H1 (cell line): ENCODE data around the gene PLEKHH2. TPM values are rescaled to one million over a fixed set of nuclear protein-coding genes. Genes with fewer than 3 reads are reported as not detected.

Experiments
- CTCF ChIA-PET: fragments of 300-600 bp; sonication (Branson Sonifier 250); formaldehyde crosslinking; loops from one replicate; lab custom pipeline; 2021; ENCODE audit not compliant: partially characterized antibody; lab: Charles Lee
- POLR2A ChIA-PET: fragments of 300-600 bp; sonication (Branson Sonifier 250); formaldehyde crosslinking; loops from one replicate; lab custom pipeline; 2021; ENCODE audit warnings: inconsistent platforms; ENCODE audit not compliant: partially characterized antibody; lab: Charles Lee
- DNase-seq, 2 experiments: peaks; one replicate each; pipeline versions ENCODE4 v3.0.0 to v3.0.0-alpha.2; 2010 to 2022; ENCODE audit warnings: low spot score in 2 of 2, low read depth in 1 of 2, mixed read lengths in 1 of 2
- FAIRE-seq: peaks from 2 replicates; lab custom pipeline; 2011; peaks lifted over from hg19 to GRCh38; lab: Jason Lieb, UNC
- H2AFZ ChIP-seq: 2 replicates; pipeline ENCODE4 v1.8.1; 2012; ENCODE audit warnings: low read length, inconsistent platforms
- H2AK5ac ChIP-seq: 2 replicates; pipeline ENCODE4 v1.6.1; 2013; ENCODE audit warnings: low read depth, low read length
- H2BK120ac ChIP-seq: replicated peaks from 2 replicates; pipeline ENCODE3; 2013; ENCODE audit warnings: low read depth, low read length, inconsistent platforms
- H2BK12ac ChIP-seq: 2 replicates; pipeline ENCODE4 v1.6.1; 2013; ENCODE audit warnings: low read depth, low read length
- H2BK15ac ChIP-seq: 2 replicates; pipeline ENCODE4 v1.6.1; 2013; ENCODE audit warnings: low read length
- H2BK20ac ChIP-seq: 2 replicates; pipeline ENCODE4 v1.6.1; 2013; ENCODE audit warnings: low read length
- H2BK5ac ChIP-seq: 2 replicates; pipeline ENCODE4 v1.6.1; 2013; ENCODE audit warnings: low read depth, low read length
- H3K14ac ChIP-seq: 2 replicates; pipeline ENCODE4 v1.6.1; 2013; ENCODE audit warnings: inconsistent platforms; ENCODE audit not compliant: insufficient read length
- H3K18ac ChIP-seq: 2 replicates; pipeline ENCODE4 v1.6.1; 2013; ENCODE audit warnings: low read length; ENCODE audit errors: extremely low read depth
- H3K23ac ChIP-seq: 2 replicates; pipeline ENCODE4 v1.6.1; 2013; ENCODE audit warnings: inconsistent platforms; ENCODE audit not compliant: insufficient read length
- H3K23me2 ChIP-seq: 2 replicates; pipeline ENCODE4 v1.6.1; 2013; ENCODE audit warnings: low read depth, low read length
- H3K27ac ChIP-seq: 2 replicates; pipeline ENCODE4 v1.6.1; 2011; ENCODE audit warnings: low read depth, low read length, inconsistent platforms
- H3K27me3 ChIP-seq, 4 experiments: replicated peaks in 1 of 4; 1 replicate in 1 of 4; 2 replicates in 3 of 4; pipeline versions ENCODE4 v1.6.1 to v1.8.1; 2011 to 2013; ENCODE audit warnings: low read length in 3 of 4, mild to moderate bottlenecking in 3 of 4, inconsistent platforms in 2 of 4, mixed read lengths in 2 of 4, moderate library complexity in 1 of 4; ENCODE audit not compliant: control insufficient read depth in 3 of 4, insufficient read depth in 3 of 4; ENCODE audit errors: extremely low read depth in 1 of 4
- H3K36me3 ChIP-seq, 4 experiments: 2 replicates each; pipeline versions ENCODE4 v1.6.1 to v1.8.1; 2011 to 2013; ENCODE audit warnings: mild to moderate bottlenecking in 4 of 4, low read length in 3 of 4, moderate library complexity in 2 of 4, control low read depth in 1 of 4, inconsistent platforms in 1 of 4; ENCODE audit not compliant: insufficient read depth in 4 of 4, control insufficient read depth in 2 of 4
- H3K4ac ChIP-seq: replicated peaks from 2 replicates; pipeline ENCODE3; 2013; ENCODE audit warnings: low read length, low read depth, mixed read lengths, inconsistent platforms; ENCODE audit not compliant: insufficient read length
- H3K4me1 ChIP-seq, 4 experiments: replicated peaks in 1 of 4; 1 replicate in 1 of 4; 2 replicates in 3 of 4; pipeline versions ENCODE4 v1.6.1 to v1.8.1; 2011 to 2013; ENCODE audit warnings: low read length in 3 of 4, inconsistent platforms in 2 of 4, mixed read lengths in 1 of 4; ENCODE audit not compliant: insufficient read depth in 4 of 4, control insufficient read depth in 3 of 4
- H3K4me2 ChIP-seq, 2 experiments: 2 replicates each; pipeline versions ENCODE4 v1.6.1 to v1.8.1; 2011 to 2013; ENCODE audit warnings: low read depth in 2 of 2, low read length in 2 of 2, control low read depth in 1 of 2, inconsistent platforms in 1 of 2, mild to moderate bottlenecking in 1 of 2; ENCODE audit not compliant: insufficient read depth in 1 of 2
- H3K4me3 ChIP-seq, 4 experiments: fragments of 200-600, 300-600 bp in 1 of 4; sonication (generic), shearing (Covaris generic), sonication (Bioruptor Twin) in 1 of 4; 2 replicates each; pipeline versions ENCODE4 v1.5.1 to v1.8.1; 2011 to 2016; ENCODE audit warnings: low read length in 4 of 4, low read depth in 3 of 4, control low read depth in 2 of 4, inconsistent platforms in 2 of 4, mild to moderate bottlenecking in 2 of 4, mixed read lengths in 1 of 4, moderate library complexity in 1 of 4; ENCODE audit not compliant: insufficient read depth in 2 of 4; ENCODE audit errors: extremely low read depth in 1 of 4
- H3K56ac ChIP-seq: replicated peaks from 2 replicates; pipeline ENCODE3; 2013; ENCODE audit warnings: low read depth, mild to moderate bottlenecking, mixed read lengths, low read length, inconsistent platforms; ENCODE audit not compliant: insufficient read length
- H3K79me1 ChIP-seq: 2 replicates; pipeline ENCODE4 v1.6.1; 2013; ENCODE audit warnings: low read depth, low read length, control low read depth
- H3K79me2 ChIP-seq, 2 experiments: 2 replicates each; pipeline versions ENCODE4 v1.6.1 to v1.8.1; 2012 to 2013; ENCODE audit warnings: low read length in 2 of 2, mild to moderate bottlenecking in 2 of 2, inconsistent platforms in 1 of 2; ENCODE audit not compliant: insufficient read depth in 2 of 2, control insufficient read depth in 1 of 2
- H3K9ac ChIP-seq, 4 experiments: replicated peaks in 1 of 4; 1 replicate in 1 of 4; 2 replicates in 3 of 4; pipeline versions ENCODE4 v1.6.1 to v1.8.1; 2011 to 2013; ENCODE audit warnings: low read depth in 3 of 4, low read length in 3 of 4, control low read depth in 2 of 4, mild to moderate bottlenecking in 2 of 4, moderate library complexity in 2 of 4, inconsistent platforms in 1 of 4; ENCODE audit errors: extremely low read depth in 1 of 4
- H3K9me3 ChIP-seq, 2 experiments: 2 replicates each; pipeline versions ENCODE4 v1.6.1 to v1.8.1; 2012 to 2013; ENCODE audit warnings: mild to moderate bottlenecking in 2 of 2, moderate library complexity in 2 of 2, control low read depth in 1 of 2, inconsistent platforms in 1 of 2, low read depth in 1 of 2, low read length in 1 of 2, mixed read lengths in 1 of 2; ENCODE audit not compliant: insufficient read depth in 2 of 2
- H4K20me1 ChIP-seq, 2 experiments: replicated peaks in 1 of 2; 2 replicates each; pipeline versions ENCODE3 to v1.8.1; 2011 to 2013; ENCODE audit warnings: inconsistent platforms in 2 of 2, low read length in 2 of 2, mild to moderate bottlenecking in 1 of 2; ENCODE audit not compliant: insufficient read depth in 2 of 2, control insufficient read depth in 1 of 2
- H4K5ac ChIP-seq: 2 replicates; pipeline ENCODE4 v1.6.1; 2013; ENCODE audit warnings: low read length, low read depth, mixed read lengths, inconsistent platforms; ENCODE audit not compliant: insufficient read length
- H4K8ac ChIP-seq: 2 replicates; pipeline ENCODE4 v1.8.0; 2013; ENCODE audit warnings: mild to moderate bottlenecking, moderate library complexity, low read length, inconsistent platforms; ENCODE audit not compliant: insufficient read depth; ENCODE audit errors: extremely low read depth
- H4K91ac ChIP-seq: replicated peaks from 2 replicates; pipeline ENCODE3; 2013; ENCODE audit warnings: low read length, mixed read lengths, inconsistent platforms; ENCODE audit not compliant: insufficient read length
- ASH2L ChIP-seq: fragments of 200-600, 300-600 bp; sonication (generic); IDR thresholded peaks from one replicate; pipeline ENCODE4 v1.7.1; 2017; ENCODE audit warnings: low read length
- ATF2 ChIP-seq: IDR thresholded peaks from 2 replicates; pipeline ENCODE4 v1.6.1; 2012; ENCODE audit warnings: low read length, inconsistent platforms
- BRCA1 ChIP-seq: IDR thresholded peaks from 2 replicates; pipeline ENCODE4 v1.6.1; 2012; ENCODE audit warnings: low read depth, low read length, improper control_type of control experiment
- CHD1 ChIP-seq: IDR thresholded peaks from 2 replicates; pipeline ENCODE4 v1.6.1; 2012; ENCODE audit warnings: low read depth, low read length, improper control_type of control experiment
- CTBP2 ChIP-seq: IDR thresholded peaks from 2 replicates; pipeline ENCODE4 v1.7.0; 2011; ENCODE audit warnings: borderline replicate concordance, mild to moderate bottlenecking, moderate library complexity, mixed read lengths, low read length; ENCODE audit not compliant: insufficient read depth, insufficient read length
- EGR1 ChIP-seq: IDR thresholded peaks from 2 replicates; pipeline ENCODE4 v1.6.1; 2011; ENCODE audit warnings: low read depth, low read length, borderline replicate concordance
- EZH2 ChIP-seq: fragments of 200-600 bp; sonication (generic); IDR thresholded peaks from 2 replicates; pipeline ENCODE4 v1.7.1; 2012; ENCODE audit warnings: low read depth, mild to moderate bottlenecking, moderate library complexity, low read length, inconsistent platforms; ENCODE audit not compliant: severe bottlenecking
- MAFK ChIP-seq: IDR thresholded peaks from 2 replicates; pipeline ENCODE4 v1.6.1; 2012; ENCODE audit warnings: low read depth, mild to moderate bottlenecking, improper control_type of control experiment, low read length
- MAX ChIP-seq: IDR thresholded peaks from 2 replicates; pipeline ENCODE4 v1.6.1; 2012; ENCODE audit warnings: inconsistent platforms
- NANOG ChIP-seq: IDR thresholded peaks from 2 replicates; pipeline ENCODE4 v1.6.1; 2011; ENCODE audit warnings: low read length, low read depth, mild to moderate bottlenecking, inconsistent platforms; ENCODE audit not compliant: insufficient read depth, poor library complexity, severe bottlenecking
- POU5F1 ChIP-seq: IDR thresholded peaks from 2 replicates; pipeline ENCODE4 v1.6.1; 2011; ENCODE audit warnings: low read depth, mild to moderate bottlenecking, low read length, moderate library complexity
- SAP30 ChIP-seq: fragments of 300-600 bp; sonication (generic); IDR thresholded peaks from 2 replicates; pipeline ENCODE4 v1.7.1; 2012; ENCODE audit warnings: low read length, moderate library complexity, mild to moderate bottlenecking, inconsistent platforms; ENCODE audit not compliant: insufficient read depth, insufficient replicate concordance
- WGBS, 2 experiments: shearing (Covaris generic) in 1 of 2; methylation state at CpG; one replicate each; pipeline versions ENCODE4 v1.1.6 to v1.1.7; 2013 to 2015; ENCODE audit warnings: low lambda C conversion rate in 2 of 2, mixed read lengths in 2 of 2, inconsistent platforms in 1 of 2, low coverage in 1 of 2, missing lambda C conversion rate in 1 of 2; ENCODE audit not compliant: insufficient replicate concordance in 2 of 2, insufficient coverage in 1 of 2, insufficient read length in 1 of 2; ENCODE audit errors: extremely low coverage in 1 of 2, missing lambda C conversion rate in 1 of 2; 5-methylcytosine and 5-hydroxymethylcytosine counted together
- polyA plus RNA-seq, 7 experiments: library from polyadenylated mRNA; depleted of rRNA in 3 of 7; stranded (reverse) in 5 of 7; unstranded in 2 of 7; fragments of >200 nt in 5 of 7; fragments of 200-250 nt in 2 of 7; gene quantifications; 1 replicate in 5 of 7; 2 replicates in 1 of 7; 4 replicates in 1 of 7; pipeline versions ENCODE4 v1.2.1 to v1.2.3, GENCODE V29; 2011 to 2013; ENCODE audit warnings: missing spikeins in 2 of 7, mixed read lengths in 2 of 7
- total RNA-seq: library from RNA; stranded (reverse); fragmentation: NEBNext Ultra II Directional; extraction: Animal tissue kit (Norgen Biotek cat#: 25700); gene quantifications from 2 replicates; pipeline ENCODE4 v1.2.1, GENCODE V29; 2021

The PLEKHH2 gene
- total and polyA plus RNA-seq, 2 of the 8 experiments (the other 6 are each of a cell fraction or from before 2014, with no cell fraction given) = 2.2 to 5.0 TPM

- Histone ChIP-seq H2AFZ (no peak overlapping the region), H3K27me3 (no peaks in the 10 kb centered on the region), H4K20me1 (no peaks in the 10 kb centered on the region), H2BK15ac (no peak overlapping the region), H3K23me2 (no peaks in the 10 kb centered on the region), H4K91ac (no peak overlapping the region), H3K4me3 (no peak overlapping the region), H2BK120ac (no peak overlapping the region), H3K9me3 (no peaks in the 10 kb centered on the region), H3K79me2 (no peaks in the 10 kb centered on the region), H3K56ac (no peak overlapping the region), H3K4me2 (no peak overlapping the region), H4K5ac (no peak overlapping the region), H3K4me1 (no peaks in the 10 kb centered on the region), H4K8ac (no peak overlapping the region), H3K36me3 (no peaks in the 10 kb centered on the region), H3K18ac (no peak overlapping the region), H3K4ac (no peak overlapping the region), H3K23ac (no peak overlapping the region), H3K14ac (no peak overlapping the region), H2AK5ac (no peak overlapping the region), H2BK20ac (no peak overlapping the region), H2BK12ac (no peak overlapping the region), H2BK5ac (no peak overlapping the region), H3K9ac (no peak overlapping the region), H3K27ac (no peak overlapping the region), H3K79me1 (no peaks in the 10 kb centered on the region)
- FAIRE-seq (no peak), DNase-seq (no peak)
- ChIA-PET CTCF (interaction anchor here (0.9 kb wide), 1 partner anchor 86 kb away, joined by 3 read pairs; no protein-coding TSS in a partner anchor), POLR2A (no interaction called here)
- 91% methylated on average over 2 of the region's 2 CpGs; no CpG with 5 or more reads in 1 of the 2 experiments for WGBS, 2 experiments
- TF ChIP-seq MAX = no peak
- TF ChIP-seq EZH2 = no peak
- no peak for TF ChIP-seq ATF2
- TF ChIP-seq NANOG = no peak
- TF ChIP-seq CHD1 = no peak
- no peak for TF ChIP-seq EGR1
- no peak for TF ChIP-seq POU5F1
- TF ChIP-seq BRCA1 = no peak
- no peak for TF ChIP-seq MAFK
- TF ChIP-seq SAP30 = no peak
- no peak for TF ChIP-seq CTBP2
- no peak for TF ChIP-seq ASH2L
Observed at GRCh38 chr2:43810452-43810851, 173.4 kb downstream of the PLEKHH2 start.
